ENCODE results near the gene CACNA2D4.

The CACNA2D4 gene

GRCh38 chr12:1930803-1931597 is 12.5 kb upstream of the CACNA2D4 start:
- no peak for DNase-seq (ENCODE audit: low read depth)
- TF ChIP-seq CTCF (IDR thresholded peaks at IDR 0.05; ENCODE audit: low read depth, low read length, missing control alignments): no peak
- in situ Hi-C loops (cut with HindIII; ENCODE audit: low sequenced_read_pairs): loop anchor here (25.0 kb wide), 1 partner anchor 119 kb away; the partner anchor contains the start of gene LRTM2
- no peak overlapping the region for H3K4me3 ChIP-seq (ENCODE audit: low read depth, low read length)

GRCh38 chr12:1929985-1930802 is 11.7 kb upstream of the CACNA2D4 start:
- TF ChIP-seq CTCF (IDR thresholded peaks at IDR 0.05; ENCODE audit: low read depth, low read length, missing control alignments): no peak
- no peak overlapping the region for H3K4me3 ChIP-seq (ENCODE audit: low read depth, low read length)
- in situ Hi-C loops (cut with HindIII; ENCODE audit: low sequenced_read_pairs): loop anchor here (5.0 to 25.0 kb wide), 2 partner anchors 43 to 118 kb away; partner anchors contain the start of gene LRTM2
- no peak for DNase-seq (ENCODE audit: low read depth)

GRCh38 chr12:1929241-1929984 is 11.0 kb upstream of the CACNA2D4 start:
- DNase-seq (ENCODE audit: low read depth): no peak
- H3K4me3 ChIP-seq (ENCODE audit: low read depth, low read length): no peak overlapping the region
- no peak for TF ChIP-seq CTCF (IDR thresholded peaks at IDR 0.05; ENCODE audit: low read depth, low read length, missing control alignments)
- in situ Hi-C loops (cut with HindIII; ENCODE audit: low sequenced_read_pairs): loop anchor here (5.0 to 25.0 kb wide), 2 partner anchors 42 to 117 kb away; partner anchors contain the start of gene LRTM2

GRCh38 chr12:1928439-1929121 is 10.1 kb upstream of the CACNA2D4 start:
- in situ Hi-C loops (cut with HindIII; ENCODE audit: low sequenced_read_pairs): loop anchor here (5.0 to 25.0 kb wide), 2 partner anchors 41 to 116 kb away; partner anchors contain the start of gene LRTM2
- no peak overlapping the region for H3K4me3 ChIP-seq (ENCODE audit: low read depth, low read length)
- TF ChIP-seq CTCF (IDR thresholded peaks at IDR 0.05; ENCODE audit: low read depth, low read length, missing control alignments): no peak
- no peak for DNase-seq (ENCODE audit: low read depth)

- in situ Hi-C loops (cut with HindIII; ENCODE audit: low sequenced_read_pairs): loop anchor here (5.0 to 25.0 kb wide), 2 partner anchors 41 to 116 kb away; partner anchors contain the start of gene LRTM2
- TF ChIP-seq CTCF (IDR thresholded peaks at IDR 0.05; ENCODE audit: low read depth, low read length, missing control alignments): no peak
- peak; percentile 16 for DNase-seq (ENCODE audit: low read depth)
- no peak overlapping the region for H3K4me3 ChIP-seq (ENCODE audit: low read depth, low read length)
These were observed 9.4 kb upstream of the CACNA2D4 start for GRCh38 chr12:1927751-1928351.

All from astrocyte of the cerebellum (primary cell).